Uterus (tissue), 4 donors: ENCODE results near the gene HINT1. TPM values are rescaled to one million over a fixed set of nuclear protein-coding genes. Genes with fewer than 3 reads are reported as not detected.

Experiments
- DNase-seq, 2 donors: peaks; one replicate each; pipeline ENCODE4 v3.0.0-alpha.2; 2019 to 2020
- H3K27ac ChIP-seq, 2 donors: fragments of 200-600 bp; sonication (generic); 1 replicate in 1 of 2; 2 replicates in 1 of 2; pipeline ENCODE4 v1.5.1; 2016 to 2018
- H3K27me3 ChIP-seq, 2 donors: fragments of 200-600 bp; sonication (generic); one replicate each; pipeline ENCODE4 v1.5.1; 2018 to 2019; ENCODE audit warnings: control low read depth in 1 of 2
- H3K36me3 ChIP-seq, 2 donors: fragments of 200-600 bp; sonication (generic); one replicate each; pipeline ENCODE4 v1.5.1; 2019; ENCODE audit warnings: control low read depth in 1 of 2
- H3K4me1 ChIP-seq, 2 donors: fragments of 200-600 bp; sonication (generic); one replicate each; pipeline ENCODE4 v1.5.1; 2018 to 2019; ENCODE audit warnings: control low read depth in 1 of 2
- H3K4me3 ChIP-seq, 2 donors: fragments of 200-600 bp; sonication (generic); 1 replicate in 1 of 2; 2 replicates in 1 of 2; pipeline ENCODE4 v1.5.1; 2018 to 2019; ENCODE audit warnings: mild to moderate bottlenecking in 1 of 2
- H3K9me3 ChIP-seq, 2 donors: fragments of 200-600 bp; sonication (generic); one replicate each; pipeline ENCODE4 v1.5.1; 2019; ENCODE audit warnings: control low read depth in 1 of 2
- POLR2A ChIP-seq, 2 donors: fragments of 450-650 bp; IDR thresholded peaks; one replicate each; pipeline ENCODE4 v1.6.1; 2016; ENCODE audit warnings: antibody characterized with exemption in 2 of 2, mild to moderate bottlenecking in 1 of 2, moderate library complexity in 1 of 2
- intact Hi-C: fragments of 100-400 bp; cut with DNase I; formaldehyde crosslinking; loops from one replicate; pipeline ENCODE4 v1.15.1; 2023; ENCODE audit warnings: low total_unique reads
- total RNA-seq, 4 donors: library from RNA; depleted of rRNA in 3 of 4; stranded (reverse); fragments of >200 nt in 3 of 4; gene quantifications; one replicate each; pipeline versions ENCODE4 v1.1.0 to v1.2.4, GENCODE V29; 2014 to 2023
- TF ChIP-seq, protein P1 (sequence below), 4 experiments: fragments of 200-600 bp in 2 of 4; fragments of 450-650 bp in 2 of 4; sonication (generic) in 2 of 4; IDR thresholded peaks; one replicate each; pipeline ENCODE4 v1.5.1; 2016 to 2019; ENCODE audit warnings: antibody characterized with exemption in 4 of 4, mild to moderate bottlenecking in 2 of 4, moderate library complexity in 1 of 4
- donor health status: DM: yes; HTN: yes; CAD: no.

Gene HINT1
- total RNA-seq, 4 donors from 2014 or later: 86.1 to 683 (median 196) TPM

DNA sequence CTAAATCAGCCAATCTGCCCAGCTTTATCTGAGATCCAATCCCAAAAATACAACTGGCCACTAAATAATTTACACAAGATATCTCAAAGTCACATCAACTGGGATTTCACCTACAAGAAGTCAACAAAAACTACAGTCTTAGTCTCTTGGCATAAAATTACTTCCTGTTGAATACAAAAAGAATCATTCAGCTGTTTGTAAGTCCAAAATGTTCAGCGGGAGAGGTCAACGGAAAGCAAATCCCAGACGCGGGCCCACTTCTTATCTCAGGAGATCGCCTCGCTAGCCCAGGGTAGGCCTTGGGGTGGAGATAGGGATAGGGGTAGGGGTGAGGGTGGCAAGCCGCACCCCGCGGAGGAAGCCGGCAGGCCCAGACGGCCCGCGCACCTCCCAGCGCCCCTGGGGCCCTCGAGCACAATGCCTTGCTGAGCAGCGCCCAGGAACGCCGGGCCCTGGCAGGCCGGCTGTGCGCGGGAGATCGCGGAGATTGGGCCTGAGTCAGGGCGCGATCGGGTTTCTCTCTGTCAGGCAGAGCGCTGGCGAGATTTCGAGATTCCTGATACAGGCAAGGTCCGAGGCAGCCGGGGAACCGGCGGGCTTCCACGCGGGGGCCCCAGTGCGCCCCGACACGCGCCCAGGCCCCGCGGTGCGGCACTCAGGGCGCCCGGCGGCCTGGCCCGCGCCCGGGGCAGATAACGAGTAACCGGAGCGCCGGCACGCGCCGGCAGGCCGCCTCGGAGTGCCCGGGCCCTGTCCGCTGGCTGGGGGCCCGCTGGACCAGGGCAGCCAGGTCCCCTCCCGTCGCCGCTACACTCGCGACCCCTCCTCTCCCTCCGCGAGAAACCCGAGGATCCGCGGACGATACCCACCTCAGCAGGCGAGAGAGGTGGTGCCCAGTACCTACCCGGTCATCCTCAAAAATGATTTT lies 601 bp downstream of the HINT1 start:
- TF ChIP-seq POLR2A (IDR thresholded peaks at IDR 0.05): no peak
- TF ChIP-seq, protein P1, sequence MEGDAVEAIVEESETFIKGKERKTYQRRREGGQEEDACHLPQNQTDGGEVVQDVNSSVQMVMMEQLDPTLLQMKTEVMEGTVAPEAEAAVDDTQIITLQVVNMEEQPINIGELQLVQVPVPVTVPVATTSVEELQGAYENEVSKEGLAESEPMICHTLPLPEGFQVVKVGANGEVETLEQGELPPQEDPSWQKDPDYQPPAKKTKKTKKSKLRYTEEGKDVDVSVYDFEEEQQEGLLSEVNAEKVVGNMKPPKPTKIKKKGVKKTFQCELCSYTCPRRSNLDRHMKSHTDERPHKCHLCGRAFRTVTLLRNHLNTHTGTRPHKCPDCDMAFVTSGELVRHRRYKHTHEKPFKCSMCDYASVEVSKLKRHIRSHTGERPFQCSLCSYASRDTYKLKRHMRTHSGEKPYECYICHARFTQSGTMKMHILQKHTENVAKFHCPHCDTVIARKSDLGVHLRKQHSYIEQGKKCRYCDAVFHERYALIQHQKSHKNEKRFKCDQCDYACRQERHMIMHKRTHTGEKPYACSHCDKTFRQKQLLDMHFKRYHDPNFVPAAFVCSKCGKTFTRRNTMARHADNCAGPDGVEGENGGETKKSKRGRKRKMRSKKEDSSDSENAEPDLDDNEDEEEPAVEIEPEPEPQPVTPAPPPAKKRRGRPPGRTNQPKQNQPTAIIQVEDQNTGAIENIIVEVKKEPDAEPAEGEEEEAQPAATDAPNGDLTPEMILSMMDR (IDR thresholded peaks at IDR 0.05): peak in 2 of 4 experiments; percentile 4 to 20
- H3K9me3 ChIP-seq: no peaks in the 10 kb centered on the region
- H3K36me3 ChIP-seq: no peaks in the 10 kb centered on the region
- H3K27me3 ChIP-seq: no peaks in the 10 kb centered on the region
- peak overlapping the region; percentile 91 to 95 for H3K27ac ChIP-seq
- H3K4me1 ChIP-seq: no peaks in the 10 kb centered on the region
- peak; percentile 57 to 61 for DNase-seq
- H3K4me3 ChIP-seq: peak overlapping the region; percentile 73 to 88
- intact Hi-C loops: loop anchor here (10.0 kb wide), 2 partner anchors 250 to 1060 kb away; partner anchors contain the start of gene P4HA2

DNA sequence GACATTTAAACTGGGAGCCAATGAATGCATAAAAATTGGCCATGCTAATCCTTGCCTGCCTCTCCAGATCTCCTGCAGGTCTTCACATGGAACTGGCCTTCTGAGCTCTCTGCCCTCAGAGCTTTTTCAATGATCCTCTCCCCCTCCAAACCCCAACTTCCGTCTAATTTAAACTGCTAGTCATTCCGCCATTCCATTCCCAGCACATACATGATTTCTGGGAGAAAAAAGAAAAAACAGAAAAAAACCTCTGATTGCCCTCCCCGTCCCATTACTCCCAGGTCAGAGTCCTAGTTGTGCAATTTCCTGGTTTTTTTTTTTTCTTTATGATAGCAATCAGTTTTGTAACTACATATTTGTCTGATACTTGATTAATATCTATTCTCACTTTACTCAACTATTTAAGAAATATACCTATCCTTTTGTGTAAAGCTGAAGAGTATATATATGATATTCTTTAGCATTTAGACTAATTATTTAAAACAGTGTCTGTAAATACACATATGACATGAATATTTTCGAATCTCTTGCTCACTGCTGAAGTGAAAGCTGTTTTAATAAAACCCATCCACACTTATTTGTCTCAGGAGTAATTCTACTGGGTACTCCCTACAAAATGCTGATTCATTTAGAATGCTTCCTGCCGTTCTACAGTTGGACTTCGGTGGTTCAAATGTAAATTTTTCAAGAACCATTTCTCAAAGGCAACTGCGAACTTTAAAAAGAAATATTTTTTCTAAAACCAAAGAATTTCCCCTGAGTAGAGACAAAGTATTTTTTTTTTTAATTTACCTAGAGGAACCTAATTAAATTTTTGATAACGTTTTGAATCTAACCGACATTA lies 1.6 kb downstream of the HINT1 start:
- Histone ChIP-seq H3K4me1 (no peaks in the 10 kb centered on the region), H3K27me3 (no peaks in the 10 kb centered on the region), H3K36me3 (no peaks in the 10 kb centered on the region), H3K27ac (peak overlapping the region; percentile 91 to 95), H3K4me3 (peak overlapping the region in 1 of 2 donors; percentile 73), H3K9me3 (no peaks in the 10 kb centered on the region)
- intact Hi-C loops: loop anchor here (10.0 kb wide), 2 partner anchors 251 to 1061 kb away; partner anchors contain the start of gene P4HA2
- TF ChIP-seq POLR2A (IDR thresholded peaks at IDR 0.05): no peak
- TF ChIP-seq, protein P1 (IDR thresholded peaks at IDR 0.05): no peak
- no peak for DNase-seq

DNA sequence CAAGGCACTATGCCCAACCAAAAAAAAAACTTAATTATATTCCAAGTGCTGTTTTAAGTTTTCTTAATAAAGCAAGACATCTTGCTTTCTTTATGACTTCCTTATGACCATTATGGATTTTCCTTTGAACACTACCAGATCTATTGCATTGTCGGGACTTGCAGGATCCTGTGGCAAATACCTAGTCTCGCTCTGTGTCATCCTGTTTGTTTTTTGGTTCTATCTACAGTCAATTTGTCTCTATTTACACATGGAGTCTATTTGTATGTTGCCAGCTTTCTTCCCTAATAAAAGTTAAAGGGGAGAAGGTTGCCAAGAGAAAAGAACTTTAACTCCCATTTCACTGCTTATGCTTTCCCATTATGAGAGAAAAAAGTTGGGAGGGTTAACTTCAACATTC lies 4.9 kb downstream of the HINT1 start:
- TF ChIP-seq POLR2A (IDR thresholded peaks at IDR 0.05): no peak
- TF ChIP-seq, protein P1 (IDR thresholded peaks at IDR 0.05): no peak
- intact Hi-C loops: loop anchor here (10.0 kb wide), 2 partner anchors 255 to 1065 kb away; partner anchors contain the start of gene P4HA2
- Histone ChIP-seq H3K4me1 (no peaks in the 10 kb centered on the region), H3K4me3 (no peak overlapping the region), H3K27me3 (no peaks in the 10 kb centered on the region), H3K36me3 (no peaks in the 10 kb centered on the region), H3K27ac (no peak overlapping the region), H3K9me3 (no peaks in the 10 kb centered on the region)
- no peak for DNase-seq

DNA sequence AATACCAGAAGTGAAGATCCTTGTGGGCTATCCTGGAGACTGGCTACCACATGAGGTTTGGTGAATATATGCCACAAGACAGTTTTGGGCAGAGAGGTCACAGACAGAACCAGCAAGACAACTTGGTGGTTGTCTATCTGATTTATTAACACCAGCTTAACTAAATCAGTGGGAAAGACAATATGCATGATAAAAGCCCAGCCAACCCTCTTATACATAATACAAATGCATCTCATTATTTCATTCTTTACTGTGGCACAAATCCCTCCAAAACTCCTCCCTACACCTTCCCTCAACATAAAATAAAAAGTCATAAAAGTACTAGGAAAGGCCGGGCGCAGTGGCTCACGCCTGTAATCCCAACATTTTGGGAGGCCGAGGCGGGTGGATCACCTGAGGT lies 8.1 kb downstream of the HINT1 start:
- no peaks in the 10 kb centered on the region for H3K27me3 ChIP-seq
- TF ChIP-seq, protein P1 (IDR thresholded peaks at IDR 0.05): no peak
- TF ChIP-seq POLR2A (IDR thresholded peaks at IDR 0.05): no peak
- DNase-seq: no peak
- no peak overlapping the region for H3K4me3 ChIP-seq
- H3K36me3 ChIP-seq: no peaks in the 10 kb centered on the region
- no peaks in the 10 kb centered on the region for H3K9me3 ChIP-seq
- intact Hi-C loops: no loop called here
- no peak overlapping the region for H3K27ac ChIP-seq
- no peaks in the 10 kb centered on the region for H3K4me1 ChIP-seq
